H1 (cell line): Measurements from ENCODE around the gene OR13C2. TPM values are rescaled to one million over a fixed set of nuclear protein-coding genes. Genes with fewer than 3 reads are reported as not detected.

Experiments
- CTCF ChIA-PET: fragments of 300-600 bp; sonication (Branson Sonifier 250); formaldehyde crosslinking; loops from one replicate; lab custom pipeline; 2021; ENCODE audit not compliant: partially characterized antibody; lab: Charles Lee
- POLR2A ChIA-PET: fragments of 300-600 bp; sonication (Branson Sonifier 250); formaldehyde crosslinking; loops from one replicate; lab custom pipeline; 2021; ENCODE audit warnings: inconsistent platforms; ENCODE audit not compliant: partially characterized antibody; lab: Charles Lee
- DNase-seq, 2 experiments: peaks; one replicate each; pipeline versions ENCODE4 v3.0.0 to v3.0.0-alpha.2; 2010 to 2022; ENCODE audit warnings: low spot score in 2 of 2, low read depth in 1 of 2, mixed read lengths in 1 of 2
- FAIRE-seq: peaks from 2 replicates; lab custom pipeline; 2011; peaks lifted over from hg19 to GRCh38; lab: Jason Lieb, UNC
- H2AFZ ChIP-seq: 2 replicates; pipeline ENCODE4 v1.8.1; 2012; ENCODE audit warnings: low read length, inconsistent platforms
- H2AK5ac ChIP-seq: 2 replicates; pipeline ENCODE4 v1.6.1; 2013; ENCODE audit warnings: low read depth, low read length
- H2BK120ac ChIP-seq: replicated peaks from 2 replicates; pipeline ENCODE3; 2013; ENCODE audit warnings: low read depth, low read length, inconsistent platforms
- H2BK12ac ChIP-seq: 2 replicates; pipeline ENCODE4 v1.6.1; 2013; ENCODE audit warnings: low read depth, low read length
- H2BK15ac ChIP-seq: 2 replicates; pipeline ENCODE4 v1.6.1; 2013; ENCODE audit warnings: low read length
- H2BK20ac ChIP-seq: 2 replicates; pipeline ENCODE4 v1.6.1; 2013; ENCODE audit warnings: low read length
- H2BK5ac ChIP-seq: 2 replicates; pipeline ENCODE4 v1.6.1; 2013; ENCODE audit warnings: low read depth, low read length
- H3K14ac ChIP-seq: 2 replicates; pipeline ENCODE4 v1.6.1; 2013; ENCODE audit warnings: inconsistent platforms; ENCODE audit not compliant: insufficient read length
- H3K18ac ChIP-seq: 2 replicates; pipeline ENCODE4 v1.6.1; 2013; ENCODE audit warnings: low read length; ENCODE audit errors: extremely low read depth
- H3K23ac ChIP-seq: 2 replicates; pipeline ENCODE4 v1.6.1; 2013; ENCODE audit warnings: inconsistent platforms; ENCODE audit not compliant: insufficient read length
- H3K23me2 ChIP-seq: 2 replicates; pipeline ENCODE4 v1.6.1; 2013; ENCODE audit warnings: low read depth, low read length
- H3K27ac ChIP-seq: 2 replicates; pipeline ENCODE4 v1.6.1; 2011; ENCODE audit warnings: low read depth, low read length, inconsistent platforms
- H3K27me3 ChIP-seq, 4 experiments: replicated peaks in 1 of 4; 1 replicate in 1 of 4; 2 replicates in 3 of 4; pipeline versions ENCODE4 v1.6.1 to v1.8.1; 2011 to 2013; ENCODE audit warnings: low read length in 3 of 4, mild to moderate bottlenecking in 3 of 4, inconsistent platforms in 2 of 4, mixed read lengths in 2 of 4, moderate library complexity in 1 of 4; ENCODE audit not compliant: control insufficient read depth in 3 of 4, insufficient read depth in 3 of 4; ENCODE audit errors: extremely low read depth in 1 of 4
- H3K36me3 ChIP-seq, 4 experiments: 2 replicates each; pipeline versions ENCODE4 v1.6.1 to v1.8.1; 2011 to 2013; ENCODE audit warnings: mild to moderate bottlenecking in 4 of 4, low read length in 3 of 4, moderate library complexity in 2 of 4, control low read depth in 1 of 4, inconsistent platforms in 1 of 4; ENCODE audit not compliant: insufficient read depth in 4 of 4, control insufficient read depth in 2 of 4
- H3K4ac ChIP-seq: replicated peaks from 2 replicates; pipeline ENCODE3; 2013; ENCODE audit warnings: low read length, low read depth, mixed read lengths, inconsistent platforms; ENCODE audit not compliant: insufficient read length
- H3K4me1 ChIP-seq, 4 experiments: replicated peaks in 1 of 4; 1 replicate in 1 of 4; 2 replicates in 3 of 4; pipeline versions ENCODE4 v1.6.1 to v1.8.1; 2011 to 2013; ENCODE audit warnings: low read length in 3 of 4, inconsistent platforms in 2 of 4, mixed read lengths in 1 of 4; ENCODE audit not compliant: insufficient read depth in 4 of 4, control insufficient read depth in 3 of 4
- H3K4me2 ChIP-seq, 2 experiments: 2 replicates each; pipeline versions ENCODE4 v1.6.1 to v1.8.1; 2011 to 2013; ENCODE audit warnings: low read depth in 2 of 2, low read length in 2 of 2, control low read depth in 1 of 2, inconsistent platforms in 1 of 2, mild to moderate bottlenecking in 1 of 2; ENCODE audit not compliant: insufficient read depth in 1 of 2
- H3K4me3 ChIP-seq, 4 experiments: fragments of 200-600, 300-600 bp in 1 of 4; sonication (generic), shearing (Covaris generic), sonication (Bioruptor Twin) in 1 of 4; 2 replicates each; pipeline versions ENCODE4 v1.5.1 to v1.8.1; 2011 to 2016; ENCODE audit warnings: low read length in 4 of 4, low read depth in 3 of 4, control low read depth in 2 of 4, inconsistent platforms in 2 of 4, mild to moderate bottlenecking in 2 of 4, mixed read lengths in 1 of 4, moderate library complexity in 1 of 4; ENCODE audit not compliant: insufficient read depth in 2 of 4; ENCODE audit errors: extremely low read depth in 1 of 4
- H3K56ac ChIP-seq: replicated peaks from 2 replicates; pipeline ENCODE3; 2013; ENCODE audit warnings: low read depth, mild to moderate bottlenecking, mixed read lengths, low read length, inconsistent platforms; ENCODE audit not compliant: insufficient read length
- H3K79me1 ChIP-seq: 2 replicates; pipeline ENCODE4 v1.6.1; 2013; ENCODE audit warnings: low read depth, low read length, control low read depth
- H3K79me2 ChIP-seq, 2 experiments: 2 replicates each; pipeline versions ENCODE4 v1.6.1 to v1.8.1; 2012 to 2013; ENCODE audit warnings: low read length in 2 of 2, mild to moderate bottlenecking in 2 of 2, inconsistent platforms in 1 of 2; ENCODE audit not compliant: insufficient read depth in 2 of 2, control insufficient read depth in 1 of 2
- H3K9ac ChIP-seq, 4 experiments: replicated peaks in 1 of 4; 1 replicate in 1 of 4; 2 replicates in 3 of 4; pipeline versions ENCODE4 v1.6.1 to v1.8.1; 2011 to 2013; ENCODE audit warnings: low read depth in 3 of 4, low read length in 3 of 4, control low read depth in 2 of 4, mild to moderate bottlenecking in 2 of 4, moderate library complexity in 2 of 4, inconsistent platforms in 1 of 4; ENCODE audit errors: extremely low read depth in 1 of 4
- H3K9me3 ChIP-seq, 2 experiments: 2 replicates each; pipeline versions ENCODE4 v1.6.1 to v1.8.1; 2012 to 2013; ENCODE audit warnings: mild to moderate bottlenecking in 2 of 2, moderate library complexity in 2 of 2, control low read depth in 1 of 2, inconsistent platforms in 1 of 2, low read depth in 1 of 2, low read length in 1 of 2, mixed read lengths in 1 of 2; ENCODE audit not compliant: insufficient read depth in 2 of 2
- H4K20me1 ChIP-seq, 2 experiments: replicated peaks in 1 of 2; 2 replicates each; pipeline versions ENCODE3 to v1.8.1; 2011 to 2013; ENCODE audit warnings: inconsistent platforms in 2 of 2, low read length in 2 of 2, mild to moderate bottlenecking in 1 of 2; ENCODE audit not compliant: insufficient read depth in 2 of 2, control insufficient read depth in 1 of 2
- H4K5ac ChIP-seq: 2 replicates; pipeline ENCODE4 v1.6.1; 2013; ENCODE audit warnings: low read length, low read depth, mixed read lengths, inconsistent platforms; ENCODE audit not compliant: insufficient read length
- H4K8ac ChIP-seq: 2 replicates; pipeline ENCODE4 v1.8.0; 2013; ENCODE audit warnings: mild to moderate bottlenecking, moderate library complexity, low read length, inconsistent platforms; ENCODE audit not compliant: insufficient read depth; ENCODE audit errors: extremely low read depth
- H4K91ac ChIP-seq: replicated peaks from 2 replicates; pipeline ENCODE3; 2013; ENCODE audit warnings: low read length, mixed read lengths, inconsistent platforms; ENCODE audit not compliant: insufficient read length
- EGR1 ChIP-seq: IDR thresholded peaks from 2 replicates; pipeline ENCODE4 v1.6.1; 2011; ENCODE audit warnings: low read depth, low read length, borderline replicate concordance
- SUZ12 ChIP-seq: fragments of 200-600 bp; sonication (generic); IDR thresholded peaks from 2 replicates; pipeline ENCODE4 v1.6.1; 2012; ENCODE audit warnings: mild to moderate bottlenecking, inconsistent platforms, low read length, moderate library complexity, mixed read lengths
- TAF7 ChIP-seq: optimal IDR thresholded peaks from 2 replicates; pipeline ENCODE3; 2011; ENCODE audit warnings: low read depth, mild to moderate bottlenecking, inconsistent platforms, low read length, moderate library complexity, borderline replicate concordance
- TCF12 ChIP-seq: IDR thresholded peaks from 2 replicates; pipeline ENCODE4 v1.6.1; 2011; ENCODE audit warnings: low read depth, mild to moderate bottlenecking, low read length
- WGBS, 2 experiments: shearing (Covaris generic) in 1 of 2; methylation state at CpG; one replicate each; pipeline versions ENCODE4 v1.1.6 to v1.1.7; 2013 to 2015; ENCODE audit warnings: low lambda C conversion rate in 2 of 2, mixed read lengths in 2 of 2, inconsistent platforms in 1 of 2, low coverage in 1 of 2, missing lambda C conversion rate in 1 of 2; ENCODE audit not compliant: insufficient replicate concordance in 2 of 2, insufficient coverage in 1 of 2, insufficient read length in 1 of 2; ENCODE audit errors: extremely low coverage in 1 of 2, missing lambda C conversion rate in 1 of 2; 5-methylcytosine and 5-hydroxymethylcytosine counted together
- polyA plus RNA-seq, 7 experiments: library from polyadenylated mRNA; depleted of rRNA in 3 of 7; stranded (reverse) in 5 of 7; unstranded in 2 of 7; fragments of >200 nt in 5 of 7; fragments of 200-250 nt in 2 of 7; gene quantifications; 1 replicate in 5 of 7; 2 replicates in 1 of 7; 4 replicates in 1 of 7; pipeline versions ENCODE4 v1.2.1 to v1.2.3, GENCODE V29; 2011 to 2013; ENCODE audit warnings: missing spikeins in 2 of 7, mixed read lengths in 2 of 7
- total RNA-seq: library from RNA; stranded (reverse); fragmentation: NEBNext Ultra II Directional; extraction: Animal tissue kit (Norgen Biotek cat#: 25700); gene quantifications from 2 replicates; pipeline ENCODE4 v1.2.1, GENCODE V29; 2021

Gene OR13C2
- total and polyA plus RNA-seq, 2 of the 8 experiments (the other 6 are each of a cell fraction or from before 2014, with no cell fraction given), result not detected

DNA sequence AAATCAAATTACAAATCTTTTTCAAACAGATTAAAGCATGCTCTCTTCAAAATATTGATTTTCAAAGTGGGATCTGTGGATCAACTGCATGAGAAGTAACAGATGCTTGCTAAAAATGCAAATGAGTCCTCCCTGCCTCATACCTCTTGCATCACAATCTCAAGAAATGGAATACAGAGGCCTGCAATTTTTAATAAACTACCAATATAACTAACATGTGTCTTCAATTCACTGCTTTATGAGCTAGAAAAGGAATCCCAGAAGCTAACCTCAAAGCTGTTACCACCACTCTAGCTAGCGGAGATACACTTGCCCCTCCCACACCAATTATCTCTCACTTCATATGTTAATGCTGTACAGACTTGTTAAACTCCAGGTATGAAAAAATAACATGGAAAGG lies 15.8 kb downstream of the OR13C2 start:
- H3K4me1 ChIP-seq, result no peaks in the 10 kb centered on the region
- no peak overlapping the region for H2BK15ac ChIP-seq
- no peak overlapping the region for H4K5ac ChIP-seq
- no peaks in the 10 kb centered on the region for H3K9me3 ChIP-seq
- H2AK5ac ChIP-seq, result no peak overlapping the region
- H3K23ac ChIP-seq, result no peak overlapping the region
- FAIRE-seq (no peak), DNase-seq (no peak)
- no peak overlapping the region for H3K56ac ChIP-seq
- H3K79me1 ChIP-seq, result no peaks in the 10 kb centered on the region
- H3K4me3 ChIP-seq, result no peak overlapping the region
- no peak overlapping the region for H3K14ac ChIP-seq
- no peak overlapping the region for H2BK5ac ChIP-seq
- ChIA-PET POLR2A (no interaction called here), CTCF (no interaction called here)
- no peak overlapping the region for H3K27ac ChIP-seq
- H3K27me3 ChIP-seq, result no peaks in the 10 kb centered on the region
- WGBS, 2 experiments, result 80% methylated on average over 1 of the region's 1 CpG; no CpG with 5 or more reads in 1 of the 2 experiments
- no peak overlapping the region for H4K91ac ChIP-seq
- H4K20me1 ChIP-seq, result no peaks in the 10 kb centered on the region
- H3K9ac ChIP-seq, result no peak overlapping the region
- H4K8ac ChIP-seq, result no peak overlapping the region
- H2AFZ ChIP-seq, result no peak overlapping the region
- H2BK12ac ChIP-seq, result no peak overlapping the region
- no peak overlapping the region for H3K4ac ChIP-seq
- no peaks in the 10 kb centered on the region for H3K79me2 ChIP-seq
- no peak overlapping the region for H3K4me2 ChIP-seq
- no peaks in the 10 kb centered on the region for H3K23me2 ChIP-seq
- TF ChIP-seq TCF12 (no peak), TAF7 (no peak), EGR1 (no peak), SUZ12 (no peak)
- TF ChIP-seq, all 59 proteins: peak for 0
- no peak overlapping the region for H2BK20ac ChIP-seq
- no peak overlapping the region for H3K18ac ChIP-seq
- no peaks in the 10 kb centered on the region for H3K36me3 ChIP-seq
- H2BK120ac ChIP-seq, result no peak overlapping the region
